Measurements from ENCODE around the gene MRGPRD.
A peak's percentile ranks its signal among the peaks of the same experiment; 100 is the strongest.

The MRGPRD gene

DNA sequence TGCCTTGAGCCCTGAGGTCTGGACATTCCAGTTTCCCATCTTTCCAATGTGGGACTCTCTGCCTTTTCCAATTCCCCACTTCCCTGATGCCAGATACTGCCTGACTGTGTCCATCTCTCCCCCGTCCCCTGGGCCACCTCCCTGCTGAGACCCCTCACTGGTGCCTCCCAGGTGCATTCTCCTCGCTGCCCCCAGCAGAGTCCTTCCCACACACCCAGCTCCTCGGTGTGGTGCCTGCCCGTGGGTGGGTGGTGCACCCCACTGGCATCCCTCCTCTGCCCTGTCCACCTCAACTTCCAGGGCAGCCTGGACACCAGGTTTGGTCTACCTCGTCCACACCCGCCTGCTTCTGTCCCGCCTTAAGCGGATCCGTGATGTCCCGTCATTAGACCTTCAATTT lies 37.2 kb upstream of the MRGPRD start:
- Mint-ChIP-seq H3K27ac (no peak overlapping the region), H3K27me3 (ENCODE audit: low read depth, poor library complexity) (peaks cover 35% of the 10 kb centered on the region), H3K9me3 (no peaks in the 10 kb centered on the region), H3K4me3 (no peak overlapping the region), H3K4me1 (peaks cover 32% of the 10 kb centered on the region), H3K36me3 (ENCODE audit: low read depth) (no peaks in the 10 kb centered on the region)
- TF ChIP-seq, protein P1, sequence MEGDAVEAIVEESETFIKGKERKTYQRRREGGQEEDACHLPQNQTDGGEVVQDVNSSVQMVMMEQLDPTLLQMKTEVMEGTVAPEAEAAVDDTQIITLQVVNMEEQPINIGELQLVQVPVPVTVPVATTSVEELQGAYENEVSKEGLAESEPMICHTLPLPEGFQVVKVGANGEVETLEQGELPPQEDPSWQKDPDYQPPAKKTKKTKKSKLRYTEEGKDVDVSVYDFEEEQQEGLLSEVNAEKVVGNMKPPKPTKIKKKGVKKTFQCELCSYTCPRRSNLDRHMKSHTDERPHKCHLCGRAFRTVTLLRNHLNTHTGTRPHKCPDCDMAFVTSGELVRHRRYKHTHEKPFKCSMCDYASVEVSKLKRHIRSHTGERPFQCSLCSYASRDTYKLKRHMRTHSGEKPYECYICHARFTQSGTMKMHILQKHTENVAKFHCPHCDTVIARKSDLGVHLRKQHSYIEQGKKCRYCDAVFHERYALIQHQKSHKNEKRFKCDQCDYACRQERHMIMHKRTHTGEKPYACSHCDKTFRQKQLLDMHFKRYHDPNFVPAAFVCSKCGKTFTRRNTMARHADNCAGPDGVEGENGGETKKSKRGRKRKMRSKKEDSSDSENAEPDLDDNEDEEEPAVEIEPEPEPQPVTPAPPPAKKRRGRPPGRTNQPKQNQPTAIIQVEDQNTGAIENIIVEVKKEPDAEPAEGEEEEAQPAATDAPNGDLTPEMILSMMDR (IDR thresholded peaks at IDR 0.05) = no peak
- no peak for DNase-seq

DNA sequence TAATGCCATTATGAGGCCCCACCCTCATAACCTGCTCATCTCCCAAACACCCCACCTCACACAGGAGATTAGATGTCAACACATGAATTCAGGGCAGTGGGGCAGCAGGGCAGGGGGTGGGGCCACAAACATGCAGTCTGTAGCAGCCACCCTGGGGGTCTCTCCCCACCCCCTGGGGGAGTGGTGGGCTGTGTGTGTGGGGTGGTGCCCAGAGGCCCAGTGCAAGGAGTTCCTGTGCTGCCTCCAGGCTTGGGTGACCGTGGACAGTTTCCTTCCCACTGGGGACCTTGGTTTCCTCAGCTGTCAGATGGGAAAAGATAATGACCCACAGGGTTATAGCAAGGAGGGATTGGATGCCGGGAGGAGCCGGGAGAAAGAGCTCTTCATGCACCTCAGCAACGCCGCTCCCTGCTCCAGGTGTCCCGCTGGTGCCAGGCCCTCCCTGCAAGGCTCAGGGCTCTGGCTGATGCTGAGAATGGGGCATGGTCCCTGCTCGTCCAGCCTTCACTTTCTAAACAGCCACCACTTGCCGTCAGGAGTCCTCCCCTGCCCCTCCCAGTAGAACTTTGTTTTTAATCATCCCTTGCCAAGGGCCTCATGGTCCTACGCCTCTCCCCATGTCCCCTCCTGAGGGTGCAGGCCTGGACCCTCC lies 34.2 kb upstream of the MRGPRD start:
- Mint-ChIP-seq H3K27ac (no peak overlapping the region), H3K36me3 (ENCODE audit: low read depth) (no peaks in the 10 kb centered on the region), H3K4me3 (no peak overlapping the region), H3K9me3 (no peaks in the 10 kb centered on the region), H3K4me1 (peaks cover 34% of the 10 kb centered on the region), H3K27me3 (ENCODE audit: low read depth, poor library complexity) (peaks cover 39% of the 10 kb centered on the region)
- no peak for DNase-seq
- TF ChIP-seq, protein P1 (IDR thresholded peaks at IDR 0.05) = no peak

- peak overlapping the region; percentile 28 for H3K4me3 Mint-ChIP-seq
- no peak overlapping the region for H3K27ac Mint-ChIP-seq
- H3K9me3 Mint-ChIP-seq = no peaks in the 10 kb centered on the region
- TF ChIP-seq, protein P1 (IDR thresholded peaks at IDR 0.05) = no peak
- H3K4me1 Mint-ChIP-seq = peaks cover 37% of the 10 kb centered on the region
- H3K36me3 Mint-ChIP-seq (ENCODE audit: low read depth) = no peaks in the 10 kb centered on the region
- H3K27me3 Mint-ChIP-seq (ENCODE audit: low read depth, poor library complexity) = peaks cover 39% of the 10 kb centered on the region
- DNase-seq = peak; percentile 33
Measured at GRCh38 chr11:69014084-69014851, 33.5 kb upstream of the MRGPRD start.

- Mint-ChIP-seq H3K4me1 (peaks cover 43% of the 10 kb centered on the region), H3K9me3 (no peaks in the 10 kb centered on the region), H3K36me3 (ENCODE audit: low read depth) (no peaks in the 10 kb centered on the region), H3K27ac (no peak within 1 kb of the TSS), H3K27me3 (ENCODE audit: low read depth, poor library complexity) (peaks cover 38% of the 10 kb centered on the region), H3K4me3 (peak within 1 kb of the TSS; percentile 28)
- peak; percentile 33 for DNase-seq
- TF ChIP-seq, protein P1 (IDR thresholded peaks at IDR 0.05) = peak; percentile 20
Measured at GRCh38 chr11:69013009-69013951, 32.5 kb upstream of the MRGPRD start, which contains the start of gene MRGPRF. MRGPRF (minus strand) TSS chr11:69013246; CDS start chr11:69009901, 3,345 bp downstream.

DNA sequence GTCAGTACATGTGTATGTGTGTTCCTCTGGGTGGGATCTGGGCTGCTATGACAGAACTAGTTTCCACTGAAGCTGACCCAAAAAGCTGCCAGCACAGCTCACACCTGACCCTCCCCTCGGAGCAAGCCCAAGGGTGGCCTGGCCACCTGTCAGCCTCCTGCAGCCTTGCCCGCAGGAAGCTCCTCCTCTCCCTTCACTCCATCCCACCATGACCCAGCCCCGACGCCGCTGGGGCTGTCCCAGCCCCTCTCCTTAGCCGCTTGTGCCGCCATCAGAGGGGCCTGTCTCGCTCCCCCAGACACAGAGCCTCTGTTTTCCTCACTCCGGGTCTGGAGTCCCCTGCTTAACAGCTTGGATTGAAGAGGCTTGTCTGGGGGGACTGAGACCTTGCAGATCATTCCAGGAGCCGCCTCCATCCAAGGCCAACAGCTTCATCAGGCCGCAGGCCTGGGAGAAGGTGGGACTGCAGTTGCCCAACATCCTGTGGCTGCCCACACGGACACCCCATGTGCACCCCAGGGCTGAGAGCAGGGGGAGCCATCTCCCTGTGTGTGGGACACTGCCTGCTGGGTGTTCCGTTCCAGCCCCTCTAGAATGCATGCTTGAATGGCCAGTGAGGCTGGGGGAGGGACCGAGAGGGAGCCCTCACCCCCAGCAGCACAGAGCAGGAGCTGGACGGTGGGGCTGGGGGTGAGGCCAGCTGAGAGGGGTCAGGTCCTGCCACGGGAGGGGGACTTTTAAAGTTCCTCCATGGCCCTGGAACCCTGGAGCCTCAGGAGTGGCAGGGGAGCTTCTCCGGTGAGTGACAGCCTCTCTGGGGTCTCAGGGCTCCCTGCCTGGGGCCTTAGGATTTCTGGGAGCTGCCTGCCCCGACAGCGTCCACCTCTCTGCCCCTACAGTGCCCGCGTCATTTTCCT lies 31.6 kb upstream of the MRGPRD start:
- Mint-ChIP-seq H3K9me3 (no peaks in the 10 kb centered on the region), H3K27ac (no peak overlapping the region), H3K36me3 (ENCODE audit: low read depth) (no peaks in the 10 kb centered on the region), H3K4me3 (peak overlapping the region; percentile 25), H3K27me3 (ENCODE audit: low read depth, poor library complexity) (peaks cover 33% of the 10 kb centered on the region), H3K4me1 (peaks cover 52% of the 10 kb centered on the region)
- TF ChIP-seq, protein P1 (IDR thresholded peaks at IDR 0.05) = no peak
- no peak for DNase-seq

Data from nephron progenitor cell (in vitro differentiated cells).